ENCODE measurements around the gene ZSCAN5A. TPM values are rescaled to one million over a fixed set of nuclear protein-coding genes. Genes with fewer than 3 reads are reported as not detected.

ZSCAN5A gene
- total RNA-seq, 2 donors from 2014 or later = 7.3 to 11.9 TPM

GRCh38 chr19:56284746-56285145 is 29.9 kb downstream of the ZSCAN5A start:
- Histone ChIP-seq H3K27ac (no peak overlapping the region), H3K4me1 (ENCODE audit: control insufficient read depth in 1 of 2, low read depth in 2 of 2) (no peaks in the 10 kb centered on the region), H3K9me3 (no peaks in the 10 kb centered on the region), H3K36me3 (no peaks in the 10 kb centered on the region), H3K27me3 (replicated peaks; ENCODE audit: insufficient read depth) (no peaks in the 10 kb centered on the region), H3K4me3 (no peak overlapping the region)
- no peak for ATAC-seq (ENCODE audit: insufficient number of reproducible peaks, low FRiP score, low read depth)
- no peak for DNase-seq (ENCODE audit: low spot score)
- TF ChIP-seq CTCF (IDR thresholded peaks at IDR 0.05) = no peak

GRCh38 chr19:56282809-56283208 is 31.8 kb downstream of the ZSCAN5A start:
- Histone ChIP-seq H3K36me3 (no peaks in the 10 kb centered on the region), H3K9me3 (no peaks in the 10 kb centered on the region), H3K27me3 (replicated peaks; ENCODE audit: insufficient read depth) (no peaks in the 10 kb centered on the region), H3K4me1 (ENCODE audit: control insufficient read depth in 1 of 2, low read depth in 2 of 2) (no peaks in the 10 kb centered on the region), H3K4me3 (no peak overlapping the region), H3K27ac (no peak overlapping the region)
- DNase-seq (ENCODE audit: low spot score) = no peak
- ATAC-seq (ENCODE audit: insufficient number of reproducible peaks, low FRiP score, low read depth) = no peak
- no peak for TF ChIP-seq CTCF (IDR thresholded peaks at IDR 0.05)

GRCh38 chr19:56273563-56274117 is 41.0 kb downstream of the ZSCAN5A start:
- Histone ChIP-seq H3K4me3 (no peak overlapping the region), H3K27ac (no peak overlapping the region), H3K9me3 (peaks cover 5% of the 10 kb centered on the region), H3K4me1 (ENCODE audit: control insufficient read depth in 1 of 2, low read depth in 2 of 2) (no peaks in the 10 kb centered on the region), H3K36me3 (no peaks in the 10 kb centered on the region), H3K27me3 (replicated peaks; ENCODE audit: insufficient read depth) (no peaks in the 10 kb centered on the region)
- DNase-seq (ENCODE audit: low spot score) (no peak), ATAC-seq (ENCODE audit: insufficient number of reproducible peaks, low FRiP score, low read depth) (no peak)
- no peak for TF ChIP-seq CTCF (IDR thresholded peaks at IDR 0.05)

- ATAC-seq (ENCODE audit: insufficient number of reproducible peaks, low FRiP score, low read depth) = no peak
- no peaks in the 10 kb centered on the region for H3K4me1 ChIP-seq (ENCODE audit: control insufficient read depth in 1 of 2, low read depth in 2 of 2)
- H3K9me3 ChIP-seq = peaks cover 4% of the 10 kb centered on the region
- no peak within 1 kb of the TSS for H3K27ac ChIP-seq
- TF ChIP-seq CTCF (IDR thresholded peaks at IDR 0.05) = no peak
- no peaks in the 10 kb centered on the region for H3K27me3 ChIP-seq (replicated peaks; ENCODE audit: insufficient read depth)
- no peak within 1 kb of the TSS for H3K4me3 ChIP-seq
- no peaks in the 10 kb centered on the region for H3K36me3 ChIP-seq
- DNase-seq (ENCODE audit: low spot score) = no peak
These were observed 42.4 kb downstream of the ZSCAN5A start, which contains the start of gene EDDM13 for GRCh38 chr19:56272161-56272798. EDDM13 (plus strand) TSS chr19:56272748; CDS start chr19:56272835, 87 bp downstream.

- H3K4me3 ChIP-seq = no peak overlapping the region
- no peak overlapping the region for H3K27ac ChIP-seq
- ATAC-seq (ENCODE audit: insufficient number of reproducible peaks, low FRiP score, low read depth) = no peak
- TF ChIP-seq CTCF (IDR thresholded peaks at IDR 0.05) = no peak
- H3K4me1 ChIP-seq (ENCODE audit: control insufficient read depth in 1 of 2, low read depth in 2 of 2) = no peaks in the 10 kb centered on the region
- no peak for DNase-seq (ENCODE audit: low spot score)
- no peaks in the 10 kb centered on the region for H3K36me3 ChIP-seq
- no peaks in the 10 kb centered on the region for H3K27me3 ChIP-seq (replicated peaks; ENCODE audit: insufficient read depth)
- H3K9me3 ChIP-seq = no peaks in the 10 kb centered on the region
These were observed 43.5 kb downstream of the ZSCAN5A start for GRCh38 chr19:56271151-56271550.
